NT2/D1 (cell line): ENCODE measurements around the gene PNMA8C.

Experiments used
- YY1 ChIP-seq: IDR thresholded peaks from 2 replicates; pipeline ENCODE4 v1.6.1; 2011; ENCODE audit not compliant: insufficient read length, insufficient read depth
- ZNF274 ChIP-seq: IDR thresholded peaks from 2 replicates; pipeline ENCODE4 v1.6.1; 2011; ENCODE audit warnings: mild to moderate bottlenecking, low read depth, low read length

DNA sequence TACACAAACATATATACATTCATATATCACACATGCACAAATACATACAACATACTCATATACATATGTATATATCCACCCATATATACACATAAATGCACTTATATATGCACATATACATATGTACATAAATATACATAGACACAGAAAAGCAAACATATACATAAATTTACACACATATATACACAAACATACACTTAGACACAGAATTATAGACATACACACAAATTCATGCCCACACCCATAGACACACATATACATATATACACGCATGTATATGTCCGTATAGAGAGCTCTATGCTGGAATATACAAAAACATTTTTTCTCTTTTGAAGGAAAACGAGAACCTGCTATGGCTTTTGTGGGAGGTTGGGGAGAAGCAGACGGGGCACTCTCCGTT, 22.0 kb upstream of the PNMA8C start:
- no peak for TF ChIP-seq ZNF274
- TF ChIP-seq YY1: no peak
